Neuronal stem cell (in vitro differentiated cells): ENCODE measurements around the gene SPTBN5.

Experiments used
- DNase-seq: peaks from one replicate; pipeline ENCODE4 v3.0.0-alpha.2; 2013; ENCODE audit warnings: low spot score
- H2AFZ ChIP-seq: one replicate; pipeline ENCODE4 v1.6.1; 2013; ENCODE audit warnings: mild to moderate bottlenecking, low read length, inconsistent platforms
- H2AK5ac ChIP-seq: 2 replicates; pipeline ENCODE4 v1.6.1; 2013; ENCODE audit warnings: low read depth, mild to moderate bottlenecking, inconsistent platforms, low read length, moderate library complexity, mixed read lengths
- H2BK120ac ChIP-seq: 2 replicates; pipeline ENCODE4 v1.6.1; 2013; ENCODE audit warnings: low read depth, mild to moderate bottlenecking, inconsistent platforms, low read length, moderate library complexity, mixed read lengths
- H2BK12ac ChIP-seq: one replicate; pipeline ENCODE4 v1.6.1; 2013; ENCODE audit warnings: low read length, inconsistent platforms
- H2BK15ac ChIP-seq: 2 replicates; pipeline ENCODE4 v1.6.1; 2013; ENCODE audit warnings: mild to moderate bottlenecking, low read length, inconsistent platforms, mixed read lengths
- H2BK5ac ChIP-seq: one replicate; pipeline ENCODE4 v1.6.1; 2013; ENCODE audit warnings: inconsistent platforms, mild to moderate bottlenecking, low read length, moderate library complexity
- H3K14ac ChIP-seq: one replicate; pipeline ENCODE4 v1.6.1; 2013; ENCODE audit warnings: low read length, inconsistent platforms
- H3K18ac ChIP-seq: 2 replicates; pipeline ENCODE4 v1.6.1; 2013; ENCODE audit warnings: low read length, inconsistent platforms
- H3K23ac ChIP-seq: 2 replicates; pipeline ENCODE4 v1.6.1; 2013; ENCODE audit warnings: low read depth, mild to moderate bottlenecking, mixed read lengths, low read length, inconsistent platforms; ENCODE audit not compliant: poor library complexity
- H3K27ac ChIP-seq: replicated peaks from 3 replicates; pipeline ENCODE4 v1.5.1; 2013; ENCODE audit warnings: low read length, inconsistent platforms
- H3K27me3 ChIP-seq, 3 experiments: 2 replicates each; pipeline ENCODE4 v1.6.1; 2013; ENCODE audit warnings: low read length in 3 of 3, mild to moderate bottlenecking in 2 of 3, inconsistent platforms in 1 of 3, low read depth in 1 of 3, mixed read lengths in 1 of 3, moderate library complexity in 1 of 3; ENCODE audit not compliant: control insufficient read depth in 3 of 3, insufficient read depth in 3 of 3
- H3K36me3 ChIP-seq, 2 donors: replicated peaks in 1 of 2; 2 replicates each; pipeline ENCODE4 v1.6.1; 2013; ENCODE audit warnings: low read length in 2 of 2; ENCODE audit not compliant: control insufficient read depth in 2 of 2, insufficient read depth in 2 of 2
- H3K4ac ChIP-seq: 2 replicates; pipeline ENCODE4 v1.6.1; 2013; ENCODE audit warnings: inconsistent platforms, mild to moderate bottlenecking, low read length, moderate library complexity
- H3K4me1 ChIP-seq, 2 donors: 1 replicate in 1 of 2; 2 replicates in 1 of 2; pipeline ENCODE4 v1.6.1; 2013; ENCODE audit warnings: low read length in 2 of 2, low read depth in 1 of 2; ENCODE audit not compliant: control insufficient read depth in 2 of 2, insufficient read depth in 1 of 2
- H3K4me2 ChIP-seq: one replicate; pipeline ENCODE4 v1.6.1; 2013; ENCODE audit warnings: mild to moderate bottlenecking, low read length, inconsistent platforms; ENCODE audit not compliant: insufficient read depth, poor library complexity, severe bottlenecking
- H3K4me3 ChIP-seq, 2 donors: 2 replicates each; pipeline ENCODE4 v1.5.1; 2013; ENCODE audit warnings: low read length in 2 of 2, mild to moderate bottlenecking in 2 of 2, inconsistent platforms in 1 of 2, moderate library complexity in 1 of 2
- H3K79me1 ChIP-seq: one replicate; pipeline ENCODE4 v1.6.1; 2013; ENCODE audit warnings: low read depth, mild to moderate bottlenecking, inconsistent platforms, low read length, moderate library complexity
- H3K9ac ChIP-seq: one replicate; pipeline ENCODE4 v1.6.1; 2013; ENCODE audit warnings: mild to moderate bottlenecking, low read depth, low read length, inconsistent platforms; ENCODE audit not compliant: poor library complexity
- H3K9me3 ChIP-seq, 2 donors: replicated peaks in 1 of 2; 2 replicates each; pipeline versions ENCODE3 to v1.6.1; 2013; ENCODE audit warnings: low read length in 2 of 2, mild to moderate bottlenecking in 2 of 2, inconsistent platforms in 1 of 2, low read depth in 1 of 2, mixed read lengths in 1 of 2, moderate library complexity in 1 of 2; ENCODE audit not compliant: control insufficient read depth in 2 of 2, insufficient read depth in 1 of 2
- H4K8ac ChIP-seq: one replicate; pipeline ENCODE4 v1.6.1; 2013; ENCODE audit warnings: low read depth, mild to moderate bottlenecking, inconsistent platforms, low read length, moderate library complexity
- H4K91ac ChIP-seq: one replicate; pipeline ENCODE4 v1.6.1; 2013; ENCODE audit warnings: low read length, low read depth, mild to moderate bottlenecking, inconsistent platforms; ENCODE audit not compliant: poor library complexity
- WGBS, 2 donors: extraction: QIAGEN DNeasy Blood & Tissue Kit; methylation state at CpG; one replicate each; pipeline ENCODE4 v1.1.7; 2013; ENCODE audit warnings: missing lambda C conversion rate in 2 of 2, mixed read lengths in 1 of 2; ENCODE audit not compliant: insufficient read length in 2 of 2, insufficient replicate concordance in 1 of 2; ENCODE audit errors: extremely low coverage in 2 of 2; 5-methylcytosine and 5-hydroxymethylcytosine counted together

Gene SPTBN5

DNA sequence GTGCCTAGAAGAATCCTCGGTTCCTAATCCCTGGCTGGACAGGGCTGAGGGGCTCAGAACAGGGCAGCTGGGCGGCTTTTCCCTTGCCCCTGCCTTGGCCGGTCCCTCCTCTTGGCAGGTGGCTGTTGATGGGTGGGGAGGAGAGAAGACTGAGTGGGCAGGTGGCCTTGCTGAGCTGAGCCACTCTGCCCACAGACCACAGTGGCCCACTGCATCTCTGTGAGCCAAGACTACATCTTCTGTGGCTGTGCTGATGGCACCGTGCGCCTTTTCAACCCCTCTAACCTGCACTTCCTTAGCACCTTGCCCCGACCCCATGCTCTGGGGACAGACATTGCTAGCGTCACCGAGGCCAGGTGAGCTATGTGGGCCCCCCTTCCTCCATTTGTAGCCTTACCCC, 80.4 kb downstream of the SPTBN5 start:
- Histone ChIP-seq H3K27me3 (no peaks in the 10 kb centered on the region), H4K8ac (no peak overlapping the region), H3K27ac (no peak overlapping the region), H4K91ac (no peak overlapping the region), H2AK5ac (no peak overlapping the region), H3K9me3 (no peaks in the 10 kb centered on the region), H3K23ac (no peak overlapping the region), H2BK120ac (no peak overlapping the region), H2BK15ac (no peak overlapping the region), H3K79me1 (no peaks in the 10 kb centered on the region), H2AFZ (no peak overlapping the region), H2BK5ac (no peak overlapping the region), H3K4me3 (peak overlapping the region in 1 of 2 donors; percentile 23), H3K18ac (no peak overlapping the region), H3K4me1 (no peaks in the 10 kb centered on the region), H3K4ac (no peak overlapping the region), H3K14ac (no peak overlapping the region), H2BK12ac (no peak overlapping the region), H3K4me2 (no peak overlapping the region), H3K9ac (no peak overlapping the region), H3K36me3 (peaks cover 13 to 42% of the 10 kb centered on the region in 2 donors)
- no peak for DNase-seq
- no CpG with 5 or more reads among the region's 8 CpGs for WGBS, 2 donors

DNA sequence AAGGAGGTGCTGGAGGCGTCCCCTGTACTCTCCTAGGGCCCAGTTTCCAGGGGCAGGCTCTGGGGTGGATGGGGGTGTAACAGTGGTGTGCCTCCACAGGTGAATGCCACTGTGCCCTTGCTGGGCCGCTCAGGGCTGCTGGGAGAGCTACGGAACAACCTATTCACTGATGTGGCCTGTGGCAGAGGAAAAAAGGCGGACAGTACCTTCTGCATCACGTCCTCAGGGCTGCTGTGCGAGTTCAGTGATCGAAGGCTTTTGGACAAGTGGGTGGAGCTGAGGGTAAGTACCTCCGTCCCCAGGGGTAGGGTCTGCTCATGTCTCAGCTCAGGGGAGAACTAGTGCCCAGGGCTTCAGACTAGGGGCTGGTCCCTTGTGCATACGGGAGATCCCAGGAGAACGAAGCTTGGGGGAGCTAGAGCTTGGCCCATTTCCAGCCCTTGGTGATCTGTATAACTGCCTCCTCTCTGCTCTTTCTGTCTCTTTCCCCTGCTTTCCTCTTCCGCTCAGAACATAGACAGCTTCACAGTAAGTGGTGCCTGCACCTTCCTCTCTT, 81.0 kb downstream of the SPTBN5 start:
- no peak for DNase-seq

DNA sequence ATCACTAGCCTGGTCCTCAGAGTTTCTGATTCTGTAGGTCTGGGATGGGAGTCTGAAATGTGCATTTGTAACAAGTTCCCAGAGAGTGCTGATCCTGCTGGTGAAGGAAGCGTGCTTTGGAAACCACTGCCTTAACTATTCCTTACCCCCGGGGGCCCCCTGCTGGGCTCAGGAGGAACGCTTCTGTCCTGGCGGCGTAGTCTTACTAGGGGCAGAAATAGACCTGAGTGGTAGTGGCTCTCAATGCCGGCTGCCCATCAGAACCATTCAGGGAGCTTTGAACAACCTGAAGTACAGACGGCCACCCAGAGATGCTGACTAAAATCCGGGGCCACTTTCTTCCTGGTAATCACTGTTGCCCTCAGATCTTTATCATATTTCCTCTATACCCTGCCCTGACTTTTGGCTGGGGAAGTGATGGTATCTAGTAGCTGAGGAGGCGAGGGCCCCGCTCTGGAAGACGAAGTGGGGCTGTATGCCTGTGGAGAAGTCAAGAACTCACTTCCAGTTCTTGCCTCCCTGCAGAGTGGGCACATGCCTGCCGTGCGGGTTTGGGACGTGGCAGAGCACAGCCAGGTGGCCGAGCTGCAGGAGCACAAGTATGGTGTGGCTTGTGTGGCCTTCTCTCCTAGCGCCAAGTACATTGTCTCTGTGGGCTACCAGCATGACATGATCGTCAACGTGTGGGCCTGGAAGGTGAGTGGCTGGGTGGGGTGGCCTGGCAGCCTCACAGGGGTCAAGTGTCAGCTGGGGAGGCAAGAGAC, 82.2 kb downstream of the SPTBN5 start:
- Histone ChIP-seq H2BK15ac (no peak overlapping the region), H4K91ac (no peak overlapping the region), H3K9me3 (no peaks in the 10 kb centered on the region), H3K14ac (no peak overlapping the region), H2BK5ac (no peak overlapping the region), H3K23ac (no peak overlapping the region), H3K4me3 (peak overlapping the region in 1 of 2 donors; percentile 41), H3K36me3 (peaks cover 6 to 24% of the 10 kb centered on the region in 2 donors), H3K27ac (no peak overlapping the region), H3K18ac (no peak overlapping the region), H2AFZ (no peak overlapping the region), H4K8ac (no peak overlapping the region), H3K9ac (no peak overlapping the region), H3K4me2 (no peak overlapping the region), H3K4me1 (no peaks in the 10 kb centered on the region), H3K27me3 (no peaks in the 10 kb centered on the region), H3K79me1 (no peaks in the 10 kb centered on the region), H2BK12ac (no peak overlapping the region), H2BK120ac (no peak overlapping the region), H2AK5ac (no peak overlapping the region), H3K4ac (no peak overlapping the region)
- WGBS, 2 donors = no CpG with 5 or more reads among the region's 18 CpGs
- peak; percentile 64 for DNase-seq

More for the DNA sequence above, 81.0 kb downstream of the SPTBN5 start:
- Histone ChIP-seq H2AFZ (no peak overlapping the region), H2BK120ac (no peak overlapping the region), H2BK15ac (no peak overlapping the region), H3K4ac (no peak overlapping the region), H3K23ac (no peak overlapping the region), H3K9ac (no peak overlapping the region), H3K4me1 (no peaks in the 10 kb centered on the region), H3K27me3 (no peaks in the 10 kb centered on the region), H2BK5ac (no peak overlapping the region), H3K27ac (no peak overlapping the region), H4K91ac (no peak overlapping the region), H2AK5ac (no peak overlapping the region), H3K79me1 (no peaks in the 10 kb centered on the region), H3K36me3 (peaks cover 11 to 37% of the 10 kb centered on the region in 2 donors), H4K8ac (no peak overlapping the region), H2BK12ac (no peak overlapping the region), H3K4me3 (no peak overlapping the region), H3K9me3 (no peaks in the 10 kb centered on the region), H3K4me2 (no peak overlapping the region), H3K14ac (no peak overlapping the region), H3K18ac (no peak overlapping the region)
- WGBS, 2 donors = no CpG with 5 or more reads among the region's 11 CpGs

DNA sequence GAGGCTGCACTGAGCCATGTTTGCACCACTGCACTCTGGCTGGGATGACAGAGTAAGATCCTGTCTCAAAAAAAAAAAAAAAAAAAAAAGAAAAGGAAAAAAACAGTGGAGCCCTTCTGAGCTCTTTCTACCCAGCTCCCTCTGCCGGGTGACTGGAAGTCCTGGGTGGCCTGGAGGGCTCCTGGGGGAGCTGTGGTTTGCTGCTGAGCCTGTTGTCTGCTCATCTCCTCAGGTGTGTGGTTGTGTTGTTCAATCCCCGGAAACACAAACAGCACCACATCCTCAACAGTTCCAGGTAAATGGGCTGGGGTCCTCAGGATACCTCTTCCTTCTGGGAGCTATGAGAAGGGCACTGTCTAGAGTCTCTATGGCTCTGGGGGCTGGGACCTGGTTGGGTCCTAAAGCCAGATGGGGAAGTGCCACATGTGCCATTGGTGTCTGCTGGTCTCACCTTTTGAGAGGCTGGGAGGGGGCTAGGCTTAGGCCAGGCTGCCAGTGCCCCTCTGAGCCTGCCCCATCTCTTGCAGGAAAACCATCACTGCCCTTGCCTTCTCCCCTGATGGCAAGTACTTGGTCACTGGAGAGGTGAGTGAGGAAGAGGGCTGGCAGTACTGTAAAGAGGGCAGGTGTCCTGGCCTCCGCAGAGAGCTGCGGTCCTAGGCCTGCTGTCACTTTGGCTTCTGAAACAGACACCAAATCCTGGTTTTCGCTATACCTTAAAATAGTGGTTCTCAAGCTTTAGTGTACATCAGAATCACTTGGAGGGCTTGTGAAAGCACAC, 83.0 kb downstream of the SPTBN5 start:
- Histone ChIP-seq H3K4me3 (no peak overlapping the region), H3K79me1 (no peaks in the 10 kb centered on the region), H3K14ac (no peak overlapping the region), H3K27ac (no peak overlapping the region), H3K4ac (no peak overlapping the region), H3K27me3 (no peaks in the 10 kb centered on the region), H3K23ac (no peak overlapping the region), H2BK120ac (no peak overlapping the region), H2BK15ac (no peak overlapping the region), H2BK12ac (no peak overlapping the region), H2AK5ac (no peak overlapping the region), H2AFZ (no peak overlapping the region), H4K8ac (no peak overlapping the region), H3K4me1 (no peaks in the 10 kb centered on the region), H3K18ac (no peak overlapping the region), H3K36me3 (peaks cover 6 to 17% of the 10 kb centered on the region in 2 donors), H3K9ac (peak overlapping the region; percentile 63), H3K9me3 (no peaks in the 10 kb centered on the region), H2BK5ac (no peak overlapping the region), H3K4me2 (no peak overlapping the region), H4K91ac (no peak overlapping the region)
- no CpG with 5 or more reads among the region's 5 CpGs for WGBS, 2 donors
- no peak for DNase-seq
